SK-N-SH treated with all-trans-retinoic acid at 6 μM for 48 hours (cell line): Measurements from ENCODE around the gene E2F2.

Experiments used
- ATAC-seq: fragments of 200-7000 bp; cut with Tn5 transposase; 3 replicates; pipeline ENCODE4 v1.9.1; 2020; ENCODE audit warnings: mild to moderate bottlenecking, moderate library complexity
- BACH2 ChIP-seq: fragments of 250-450 bp; sonication (Bioruptor Pico); IDR thresholded peaks from 2 replicates; pipeline ENCODE4 v1.9.0; 2021; ENCODE audit warnings: mild to moderate bottlenecking, borderline replicate concordance
- CSDC2 ChIP-seq: fragments of 250-450 bp; sonication (Bioruptor Pico); IDR thresholded peaks from 2 replicates; pipeline ENCODE4 v1.5.0; 2020; ENCODE audit warnings: mild to moderate bottlenecking, moderate library complexity
- ESRRG ChIP-seq: fragments of 250-450 bp; sonication (Bioruptor Pico); IDR thresholded peaks from 2 replicates; pipeline ENCODE4 v1.6.1; 2021; ENCODE audit warnings: mild to moderate bottlenecking
- ISL1 ChIP-seq: fragments of 250-450 bp; sonication (Bioruptor Pico); IDR thresholded peaks from 2 replicates; pipeline ENCODE4 v2.1.2; 2022; ENCODE audit warnings: mild to moderate bottlenecking, moderate library complexity
- OSR1 ChIP-seq: fragments of 250-450 bp; sonication (Bioruptor Pico); IDR thresholded peaks from 2 replicates; pipeline ENCODE4 v1.8.0; 2022; ENCODE audit warnings: moderate library complexity, mild to moderate bottlenecking, inconsistent platforms
- PPARA ChIP-seq: fragments of 250-450 bp; sonication (Bioruptor Pico); IDR thresholded peaks from 2 replicates; pipeline ENCODE4 v1.5.0; 2020; ENCODE audit warnings: mild to moderate bottlenecking, borderline replicate concordance
- RARB ChIP-seq: fragments of 250-450 bp; sonication (Bioruptor Pico); IDR thresholded peaks from 2 replicates; pipeline ENCODE4 v1.8.0; 2021; ENCODE audit warnings: mild to moderate bottlenecking, moderate library complexity
- SNAI2 ChIP-seq: fragments of 250-450 bp; sonication (Bioruptor Pico); IDR thresholded peaks from 2 replicates; pipeline ENCODE4 v1.5.0; 2020; ENCODE audit warnings: mild to moderate bottlenecking, moderate library complexity
- TOX ChIP-seq: fragments of 250-450 bp; sonication (Bioruptor Pico); IDR thresholded peaks from 2 replicates; pipeline ENCODE4 v1.8.0; 2021; ENCODE audit warnings: mild to moderate bottlenecking, moderate library complexity, borderline replicate concordance
- ZC3H10 ChIP-seq: fragments of 250-450 bp; sonication (Bioruptor Pico); IDR thresholded peaks from 2 replicates; pipeline ENCODE4 v1.5.1; 2021; ENCODE audit warnings: mild to moderate bottlenecking, moderate library complexity
- ZFP3 ChIP-seq: fragments of 250-450 bp; sonication (Bioruptor Pico); IDR thresholded peaks from 2 replicates; pipeline ENCODE4 v1.5.0; 2020; ENCODE audit warnings: mild to moderate bottlenecking, moderate library complexity
- ZFP30 ChIP-seq: fragments of 450-650 bp; formaldehyde crosslinking; IDR thresholded peaks from 2 replicates; pipeline ENCODE4 v1.5.0; 2022; ENCODE audit warnings: mild to moderate bottlenecking, moderate library complexity
- ZNF70 ChIP-seq: fragments of 450-650 bp; formaldehyde crosslinking; IDR thresholded peaks from 2 replicates; pipeline ENCODE4 v1.5.0; 2020; ENCODE audit warnings: mild to moderate bottlenecking, moderate library complexity
- ZNF8 ChIP-seq: fragments of 450-650 bp; formaldehyde crosslinking; IDR thresholded peaks from 2 replicates; pipeline ENCODE4 v1.5.0; 2020; ENCODE audit warnings: mild to moderate bottlenecking, moderate library complexity
- TF ChIP-seq, protein P1 (sequence below): fragments of 250-450 bp; sonication (Bioruptor Pico); IDR thresholded peaks from 2 replicates; pipeline ENCODE4 v1.5.1; 2021; ENCODE audit warnings: mild to moderate bottlenecking, moderate library complexity
- TF ChIP-seq, protein P2 (sequence below): fragments of 250-450 bp; sonication (Bioruptor Pico); IDR thresholded peaks from 2 replicates; pipeline ENCODE4 v1.5.0; 2020; ENCODE audit warnings: mild to moderate bottlenecking, moderate library complexity
- TF ChIP-seq, protein P3 (sequence below): fragments of 250-450 bp; sonication (Bioruptor Pico); IDR thresholded peaks from 2 replicates; pipeline ENCODE4 v1.5.1; 2020; ENCODE audit warnings: low read depth, mild to moderate bottlenecking, moderate library complexity
- TF ChIP-seq, protein P4 (sequence below): fragments of 250-450 bp; sonication (Bioruptor Pico); IDR thresholded peaks from 2 replicates; pipeline ENCODE4 v1.8.0; 2020; ENCODE audit warnings: mild to moderate bottlenecking, moderate library complexity, borderline replicate concordance

Gene E2F2

DNA sequence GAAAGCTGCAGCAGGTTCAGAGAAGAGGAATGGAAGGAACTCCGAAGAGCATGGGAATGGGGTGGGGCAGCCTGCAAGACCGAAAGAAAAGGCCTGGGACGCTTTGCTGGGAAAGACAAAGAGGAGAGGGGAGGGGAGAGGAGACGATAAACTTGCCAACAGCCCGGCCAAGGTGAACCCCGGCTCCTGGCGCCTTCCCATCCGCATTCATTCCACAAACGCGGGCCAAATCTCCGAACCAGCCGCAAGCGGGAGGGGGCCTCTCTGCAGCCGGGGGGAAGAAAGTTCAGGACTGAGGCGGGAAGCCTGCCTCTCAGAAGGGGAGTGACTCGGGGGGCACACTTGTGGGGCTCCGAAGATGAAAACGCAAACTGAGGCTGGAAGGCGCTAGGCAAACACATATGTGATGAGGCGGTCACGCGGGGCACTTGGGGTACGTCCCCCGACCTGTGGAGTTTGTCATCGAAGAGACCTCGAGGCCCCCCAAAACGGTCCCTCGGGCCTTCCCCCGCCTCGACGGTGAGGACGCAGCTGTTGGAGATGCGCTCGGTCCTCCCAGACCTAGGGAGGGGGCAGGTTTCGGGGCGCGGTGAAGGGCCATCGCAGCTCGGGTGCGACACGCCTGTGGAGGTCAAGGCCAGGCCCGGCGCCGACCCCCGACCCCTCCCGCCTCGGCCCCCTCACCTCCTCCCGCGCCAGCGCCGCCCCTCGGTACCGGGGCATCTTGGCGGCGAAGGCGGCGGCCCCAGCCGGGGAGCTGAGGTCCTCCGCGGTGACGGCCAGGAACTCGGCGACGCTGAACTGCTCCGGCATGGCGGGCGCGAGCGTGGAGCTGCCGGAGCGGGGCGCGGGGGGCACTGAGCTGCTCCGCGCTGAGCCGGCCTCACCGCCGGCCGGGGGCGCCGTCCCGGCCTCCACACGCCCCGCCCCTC lies 47.4 kb downstream of the E2F2 start, which contains the start of gene ASAP3:
ASAP3 (minus strand) TSS at position 859 of the 932 bp plus-strand sequence; CDS start at position 813, 46 bp downstream.
- ATAC-seq: peak; percentile 14
- TF ChIP-seq, protein P1, sequence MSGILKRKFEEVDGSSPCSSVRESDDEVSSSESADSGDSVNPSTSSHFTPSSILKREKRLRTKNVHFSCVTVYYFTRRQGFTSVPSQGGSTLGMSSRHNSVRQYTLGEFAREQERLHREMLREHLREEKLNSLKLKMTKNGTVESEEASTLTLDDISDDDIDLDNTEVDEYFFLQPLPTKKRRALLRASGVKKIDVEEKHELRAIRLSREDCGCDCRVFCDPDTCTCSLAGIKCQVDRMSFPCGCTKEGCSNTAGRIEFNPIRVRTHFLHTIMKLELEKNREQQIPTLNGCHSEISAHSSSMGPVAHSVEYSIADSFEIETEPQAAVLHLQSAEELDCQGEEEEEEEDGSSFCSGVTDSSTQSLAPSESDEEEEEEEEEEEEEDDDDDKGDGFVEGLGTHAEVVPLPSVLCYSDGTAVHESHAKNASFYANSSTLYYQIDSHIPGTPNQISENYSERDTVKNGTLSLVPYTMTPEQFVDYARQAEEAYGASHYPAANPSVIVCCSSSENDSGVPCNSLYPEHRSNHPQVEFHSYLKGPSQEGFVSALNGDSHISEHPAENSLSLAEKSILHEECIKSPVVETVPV: no peak
- TF ChIP-seq TOX (CRISPR knock-in tag) (no peak), ZFP3 (no peak), BACH2 (no peak), ZNF8 (CRISPR knock-in tag) (no peak), ZC3H10 (no peak)
- TF ChIP-seq, protein P2, sequence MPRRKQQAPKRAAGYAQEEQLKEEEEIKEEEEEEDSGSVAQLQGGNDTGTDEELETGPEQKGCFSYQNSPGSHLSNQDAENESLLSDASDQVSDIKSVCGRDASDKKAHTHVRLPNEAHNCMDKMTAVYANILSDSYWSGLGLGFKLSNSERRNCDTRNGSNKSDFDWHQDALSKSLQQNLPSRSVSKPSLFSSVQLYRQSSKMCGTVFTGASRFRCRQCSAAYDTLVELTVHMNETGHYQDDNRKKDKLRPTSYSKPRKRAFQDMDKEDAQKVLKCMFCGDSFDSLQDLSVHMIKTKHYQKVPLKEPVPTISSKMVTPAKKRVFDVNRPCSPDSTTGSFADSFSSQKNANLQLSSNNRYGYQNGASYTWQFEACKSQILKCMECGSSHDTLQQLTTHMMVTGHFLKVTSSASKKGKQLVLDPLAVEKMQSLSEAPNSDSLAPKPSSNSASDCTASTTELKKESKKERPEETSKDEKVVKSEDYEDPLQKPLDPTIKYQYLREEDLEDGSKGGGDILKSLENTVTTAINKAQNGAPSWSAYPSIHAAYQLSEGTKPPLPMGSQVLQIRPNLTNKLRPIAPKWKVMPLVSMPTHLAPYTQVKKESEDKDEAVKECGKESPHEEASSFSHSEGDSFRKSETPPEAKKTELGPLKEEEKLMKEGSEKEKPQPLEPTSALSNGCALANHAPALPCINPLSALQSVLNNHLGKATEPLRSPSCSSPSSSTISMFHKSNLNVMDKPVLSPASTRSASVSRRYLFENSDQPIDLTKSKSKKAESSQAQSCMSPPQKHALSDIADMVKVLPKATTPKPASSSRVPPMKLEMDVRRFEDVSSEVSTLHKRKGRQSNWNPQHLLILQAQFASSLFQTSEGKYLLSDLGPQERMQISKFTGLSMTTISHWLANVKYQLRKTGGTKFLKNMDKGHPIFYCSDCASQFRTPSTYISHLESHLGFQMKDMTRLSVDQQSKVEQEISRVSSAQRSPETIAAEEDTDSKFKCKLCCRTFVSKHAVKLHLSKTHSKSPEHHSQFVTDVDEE (CRISPR knock-in tag): no peak

DNA sequence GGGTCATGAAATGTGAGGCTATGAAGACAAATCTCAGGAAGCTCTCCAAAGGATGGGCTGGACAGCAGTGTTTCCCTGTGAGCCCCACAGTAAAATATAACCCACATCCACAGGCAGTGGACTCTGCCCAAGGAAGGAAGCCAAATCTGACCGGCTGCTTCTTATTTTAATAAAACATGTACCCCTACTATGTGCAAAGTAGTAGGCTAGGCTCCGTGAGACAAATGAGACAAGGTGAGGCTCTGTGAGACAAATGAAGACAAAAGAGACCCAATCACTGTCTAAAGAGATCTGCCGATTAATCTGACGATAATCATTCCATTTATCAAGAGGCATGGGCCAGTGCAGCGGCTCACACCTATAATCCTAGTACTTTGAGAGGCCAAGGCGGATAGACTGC lies 49.1 kb downstream of the E2F2 start:
- TF ChIP-seq SNAI2 (CRISPR knock-in tag): no peak
- TF ChIP-seq RARB (CRISPR knock-in tag): no peak
- TF ChIP-seq, protein P2 (CRISPR knock-in tag): no peak
- TF ChIP-seq ESRRG (CRISPR knock-in tag): no peak
- TF ChIP-seq, protein P3, sequence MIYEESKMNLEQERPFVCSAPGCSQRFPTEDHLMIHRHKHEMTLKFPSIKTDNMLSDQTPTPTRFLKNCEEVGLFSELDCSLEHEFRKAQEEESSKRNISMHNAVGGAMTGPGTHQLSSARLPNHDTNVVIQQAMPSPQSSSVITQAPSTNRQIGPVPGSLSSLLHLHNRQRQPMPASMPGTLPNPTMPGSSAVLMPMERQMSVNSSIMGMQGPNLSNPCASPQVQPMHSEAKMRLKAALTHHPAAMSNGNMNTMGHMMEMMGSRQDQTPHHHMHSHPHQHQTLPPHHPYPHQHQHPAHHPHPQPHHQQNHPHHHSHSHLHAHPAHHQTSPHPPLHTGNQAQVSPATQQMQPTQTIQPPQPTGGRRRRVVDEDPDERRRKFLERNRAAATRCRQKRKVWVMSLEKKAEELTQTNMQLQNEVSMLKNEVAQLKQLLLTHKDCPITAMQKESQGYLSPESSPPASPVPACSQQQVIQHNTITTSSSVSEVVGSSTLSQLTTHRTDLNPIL (CRISPR knock-in tag): no peak
- TF ChIP-seq, protein P1: no peak
- no peak for ATAC-seq

DNA sequence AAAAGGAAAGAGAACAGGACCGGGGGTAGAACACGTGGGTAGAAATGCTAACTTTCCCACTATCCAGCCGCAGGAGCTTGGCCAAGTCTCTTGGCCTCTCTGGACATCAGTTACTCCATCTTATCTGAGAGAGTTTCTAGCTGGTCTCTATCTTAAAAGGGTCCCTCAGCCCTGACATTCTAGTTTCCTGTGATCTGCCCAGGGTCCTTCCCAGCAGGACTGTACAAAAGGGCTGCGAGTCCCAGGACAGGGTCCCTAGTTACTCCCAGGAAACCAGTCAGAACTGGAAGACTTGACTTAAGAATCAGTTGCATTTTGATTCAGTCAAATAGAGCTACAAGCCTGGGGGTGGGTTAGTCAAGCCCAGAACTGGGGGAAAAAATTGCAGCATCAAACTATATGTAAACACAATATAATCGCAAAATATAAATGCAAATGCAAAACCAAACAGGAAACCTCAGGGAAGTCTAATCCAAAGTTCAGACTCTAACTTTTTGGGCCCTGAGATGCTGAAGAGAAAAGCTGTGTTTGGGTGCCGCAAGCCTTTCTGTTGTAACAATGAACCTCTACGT lies 49.9 kb downstream of the E2F2 start:
- no peak for ATAC-seq
- TF ChIP-seq BACH2 (no peak), TOX (CRISPR knock-in tag) (no peak), OSR1 (no peak), ISL1 (no peak), ZFP30 (no peak), PPARA (CRISPR knock-in tag) (no peak), ZNF8 (CRISPR knock-in tag) (no peak), SNAI2 (CRISPR knock-in tag) (no peak), ZNF70 (CRISPR knock-in tag) (no peak), ZFP3 (no peak), CSDC2 (no peak)
- TF ChIP-seq, protein P2 (CRISPR knock-in tag): no peak
- TF ChIP-seq, protein P4, sequence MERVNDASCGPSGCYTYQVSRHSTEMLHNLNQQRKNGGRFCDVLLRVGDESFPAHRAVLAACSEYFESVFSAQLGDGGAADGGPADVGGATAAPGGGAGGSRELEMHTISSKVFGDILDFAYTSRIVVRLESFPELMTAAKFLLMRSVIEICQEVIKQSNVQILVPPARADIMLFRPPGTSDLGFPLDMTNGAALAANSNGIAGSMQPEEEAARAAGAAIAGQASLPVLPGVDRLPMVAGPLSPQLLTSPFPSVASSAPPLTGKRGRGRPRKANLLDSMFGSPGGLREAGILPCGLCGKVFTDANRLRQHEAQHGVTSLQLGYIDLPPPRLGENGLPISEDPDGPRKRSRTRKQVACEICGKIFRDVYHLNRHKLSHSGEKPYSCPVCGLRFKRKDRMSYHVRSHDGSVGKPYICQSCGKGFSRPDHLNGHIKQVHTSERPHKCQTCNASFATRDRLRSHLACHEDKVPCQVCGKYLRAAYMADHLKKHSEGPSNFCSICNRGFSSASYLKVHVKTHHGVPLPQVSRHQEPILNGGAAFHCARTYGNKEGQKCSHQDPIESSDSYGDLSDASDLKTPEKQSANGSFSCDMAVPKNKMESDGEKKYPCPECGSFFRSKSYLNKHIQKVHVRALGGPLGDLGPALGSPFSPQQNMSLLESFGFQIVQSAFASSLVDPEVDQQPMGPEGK (CRISPR knock-in tag): no peak
- TF ChIP-seq, protein P1: no peak
